Activated CD4-positive, alpha-beta T cell treated with anti-CD3 and anti-CD28 coated beads, Interleukin-2, Interleukin-4, amounts not matched to agents 100 ng/mL and 50 ng/mL, durations not matched to agents 16 hours and 8 hours (primary cell): ENCODE results near the gene SMTNL1.

Experiments
- DNase-seq: peaks from one replicate; pipeline ENCODE4 v3.0.0-alpha.2; 2020; ENCODE audit warnings: low spot score

The SMTNL1 gene

DNA sequence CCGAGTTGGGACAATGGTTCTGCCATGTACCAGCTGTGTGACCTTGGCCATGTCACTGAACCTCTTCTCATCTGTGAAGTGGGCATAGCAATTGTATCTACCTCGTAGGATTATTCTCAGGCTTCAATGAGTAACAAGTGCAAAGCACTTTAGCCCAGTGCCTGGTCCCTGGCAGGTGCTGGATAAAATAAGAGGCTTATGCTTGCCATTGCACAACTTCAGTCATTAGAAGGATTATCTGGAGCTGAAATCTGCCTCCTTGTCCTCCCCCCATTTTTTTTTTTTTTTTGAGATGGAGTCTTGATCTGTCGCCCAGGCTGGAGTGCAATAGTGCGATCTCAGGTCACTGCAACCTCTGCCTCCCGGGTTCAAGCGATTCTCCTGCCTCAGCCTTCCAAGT lies 7.2 kb downstream of the SMTNL1 start:
- DNase-seq = no peak

DNA sequence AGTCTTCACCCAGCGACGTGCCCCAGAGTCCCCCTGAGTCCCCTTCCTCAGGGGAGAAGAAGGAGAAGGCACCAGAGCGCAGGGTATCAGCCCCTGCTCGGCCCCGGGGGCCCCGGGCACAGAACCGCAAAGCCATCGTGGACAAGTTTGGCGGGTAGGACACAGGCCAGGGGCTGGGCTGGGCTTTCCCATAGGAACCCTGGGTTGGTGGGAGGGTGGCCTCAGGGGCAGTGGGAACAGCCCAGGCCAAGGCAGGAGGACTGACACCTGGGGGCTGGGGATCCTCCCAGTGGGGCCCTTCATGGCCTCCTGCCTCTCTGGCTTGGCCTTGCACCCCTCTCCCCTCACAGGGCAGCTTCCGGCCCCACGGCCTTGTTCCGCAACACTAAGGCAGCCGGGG lies 8.5 kb downstream of the SMTNL1 start:
- no peak for DNase-seq

DNA sequence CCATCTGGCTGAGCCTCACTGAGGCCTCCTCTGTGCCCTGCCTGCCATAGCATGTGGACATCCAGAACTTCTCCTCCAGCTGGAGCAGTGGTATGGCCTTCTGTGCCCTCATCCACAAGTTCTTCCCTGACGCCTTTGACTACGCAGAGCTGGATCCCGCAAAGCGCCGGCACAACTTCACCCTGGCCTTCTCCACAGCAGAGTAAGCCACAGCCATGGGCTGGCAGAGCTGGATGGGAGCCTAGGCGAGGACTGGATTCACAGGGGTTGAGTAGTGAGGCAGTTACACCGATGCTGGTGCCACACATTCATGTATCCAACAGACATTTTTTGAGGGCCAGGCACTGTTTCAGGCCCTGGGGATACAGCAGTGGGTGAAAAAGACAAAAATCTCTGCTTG lies 9.1 kb downstream of the SMTNL1 start:
- DNase-seq = no peak

DNA sequence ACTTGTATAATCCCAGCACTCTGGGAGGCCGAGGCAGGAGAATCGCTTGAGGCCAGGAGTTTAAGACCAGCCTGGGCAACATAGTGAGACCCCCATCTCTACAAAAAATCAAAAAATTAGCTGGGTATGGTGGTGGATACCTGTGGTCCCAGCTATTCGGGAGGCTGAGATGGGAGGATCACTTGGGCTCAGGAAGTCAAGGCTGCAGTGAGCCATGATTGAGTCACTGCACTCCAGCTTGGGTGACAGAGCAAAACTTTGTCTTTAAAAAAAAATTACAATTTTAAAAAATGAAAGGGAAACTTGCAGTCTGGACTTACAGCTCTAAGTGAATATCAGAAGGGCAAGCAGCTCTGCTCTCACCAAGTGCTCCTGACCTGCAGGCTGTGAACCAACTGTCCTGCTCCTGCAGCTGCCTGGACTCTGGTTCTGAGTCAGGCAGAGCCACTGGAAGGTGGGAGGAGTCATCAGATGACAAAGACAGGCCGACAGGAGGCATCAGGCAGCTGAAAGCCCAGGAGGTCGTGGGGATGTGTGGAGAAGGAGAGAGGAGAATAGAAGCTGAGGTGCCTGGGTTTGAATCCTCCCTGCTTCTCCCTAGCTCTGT lies 9.6 kb downstream of the SMTNL1 start:
- DNase-seq = peak; percentile 42

DNA sequence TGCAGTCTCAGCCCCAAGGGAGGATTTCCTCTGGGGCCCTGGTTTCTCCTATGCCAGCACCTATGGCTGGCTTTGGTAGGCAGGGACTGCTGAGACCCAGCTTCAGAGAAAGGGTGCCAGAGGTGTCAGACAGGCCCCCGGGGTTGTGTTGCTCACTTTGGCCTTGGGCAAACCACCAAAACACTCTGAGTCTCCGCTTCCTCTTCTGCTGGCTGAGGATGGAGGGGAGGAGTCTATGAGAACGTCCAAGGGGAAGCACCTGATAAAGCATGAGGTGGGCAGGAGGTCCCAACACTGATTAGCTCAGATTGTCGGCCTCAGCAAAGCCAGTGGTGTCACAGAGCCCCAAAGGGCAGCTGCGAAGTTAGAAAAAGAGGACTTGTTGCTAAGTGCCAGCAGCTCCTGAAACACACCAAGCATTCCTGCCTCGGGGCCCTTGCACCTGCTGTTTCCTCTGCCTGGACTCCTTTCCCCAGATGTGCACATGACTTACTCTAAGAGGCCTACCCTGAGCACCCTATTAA lies 10.5 kb downstream of the SMTNL1 start:
- no peak for DNase-seq

DNA sequence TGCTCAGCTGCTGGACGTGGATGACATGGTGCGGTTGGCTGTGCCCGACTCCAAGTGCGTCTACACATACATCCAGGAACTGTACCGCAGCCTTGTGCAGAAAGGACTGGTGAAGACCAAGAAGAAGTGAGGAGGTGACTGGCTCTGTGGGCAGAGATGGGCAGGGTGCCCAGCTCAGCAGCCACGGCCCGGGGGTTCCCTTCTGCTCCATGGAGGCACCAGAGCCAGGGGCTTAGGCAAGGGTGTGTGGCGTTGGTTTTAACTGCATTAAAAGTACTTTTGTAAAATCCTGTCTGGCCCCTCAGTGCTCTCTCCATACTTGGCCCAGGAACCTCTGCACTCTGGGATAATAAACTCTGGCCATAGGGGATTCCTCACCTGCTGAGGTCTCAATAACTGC lies 12.6 kb downstream of the SMTNL1 start:
- no peak for DNase-seq

DNA sequence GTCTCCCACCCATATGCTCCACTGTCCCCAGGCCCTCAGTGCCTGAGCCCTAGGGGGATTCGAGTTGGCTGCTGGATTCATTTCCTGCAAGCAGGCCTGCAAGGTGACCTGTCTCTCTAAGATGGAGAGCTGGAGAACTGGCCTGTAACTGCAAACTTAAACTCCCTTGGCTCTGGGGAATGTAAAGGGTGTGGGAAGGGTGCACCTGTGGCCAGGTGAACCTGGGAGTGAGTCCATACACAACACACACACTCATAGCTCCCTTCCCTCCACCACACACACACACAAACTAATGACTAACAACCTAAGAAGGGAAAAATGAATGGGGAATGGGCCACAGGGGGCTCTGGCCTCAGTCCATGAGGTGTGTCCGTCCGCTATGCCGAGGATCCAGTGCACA lies 14.5 kb downstream of the SMTNL1 start:
- DNase-seq = no peak

DNA sequence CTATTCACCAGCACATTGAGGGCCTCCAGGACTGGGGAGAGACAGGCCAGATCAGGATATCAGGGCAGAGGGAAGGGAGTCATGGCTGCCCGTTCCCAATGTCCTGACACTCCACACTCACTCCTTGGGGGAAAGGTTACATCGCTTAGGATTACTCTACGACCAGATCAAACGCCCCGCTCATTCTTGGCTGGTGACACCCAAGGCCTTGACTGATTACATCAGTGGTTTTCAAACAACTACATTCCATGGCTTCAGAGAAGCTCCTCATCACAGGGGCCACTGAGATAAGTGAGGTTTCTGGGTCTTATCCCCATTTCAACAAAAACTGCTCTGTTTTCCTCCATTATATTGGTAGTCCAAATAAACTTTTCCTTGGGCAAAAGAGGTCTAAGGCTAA lies 15.1 kb downstream of the SMTNL1 start:
- no peak for DNase-seq

DNA sequence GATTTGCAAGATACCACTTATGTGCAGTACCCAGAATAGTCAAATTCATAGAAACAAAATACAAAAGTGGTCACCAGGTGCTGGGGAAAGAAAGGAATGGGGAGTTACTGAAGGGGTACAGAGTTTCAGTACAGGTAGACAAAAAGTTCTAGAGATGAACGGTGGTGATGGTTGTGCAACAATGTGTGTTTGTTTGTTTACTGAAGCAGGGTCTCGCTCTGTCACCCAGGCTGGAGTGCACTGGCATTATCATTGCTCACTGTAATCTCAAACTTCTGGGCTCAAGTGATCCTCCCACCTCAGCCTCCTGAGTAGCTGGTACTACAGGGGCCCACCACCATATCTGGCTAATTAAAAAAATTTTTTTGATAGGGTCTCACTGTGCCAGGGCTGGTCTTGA lies 18.0 kb downstream of the SMTNL1 start:
- no peak for DNase-seq

DNA sequence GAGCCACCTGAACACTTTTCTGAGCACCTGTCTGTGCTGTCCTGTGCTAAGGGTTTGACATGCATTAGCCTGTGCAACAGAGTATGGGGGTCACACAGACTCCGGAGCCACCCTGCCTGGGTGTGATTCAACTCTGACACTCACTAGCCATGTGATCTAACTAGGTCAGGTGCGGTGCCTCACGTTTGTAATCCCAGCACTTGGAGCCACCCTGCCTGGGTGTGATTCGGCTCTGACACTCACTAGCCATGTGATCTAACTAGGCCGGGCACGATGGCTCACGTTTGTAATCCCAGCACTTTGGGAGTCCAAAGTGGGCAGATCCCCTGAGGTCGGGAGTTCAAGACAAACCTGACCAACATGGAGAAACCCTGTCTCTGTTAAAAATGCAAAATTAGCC lies 18.6 kb downstream of the SMTNL1 start:
- DNase-seq = no peak

DNA sequence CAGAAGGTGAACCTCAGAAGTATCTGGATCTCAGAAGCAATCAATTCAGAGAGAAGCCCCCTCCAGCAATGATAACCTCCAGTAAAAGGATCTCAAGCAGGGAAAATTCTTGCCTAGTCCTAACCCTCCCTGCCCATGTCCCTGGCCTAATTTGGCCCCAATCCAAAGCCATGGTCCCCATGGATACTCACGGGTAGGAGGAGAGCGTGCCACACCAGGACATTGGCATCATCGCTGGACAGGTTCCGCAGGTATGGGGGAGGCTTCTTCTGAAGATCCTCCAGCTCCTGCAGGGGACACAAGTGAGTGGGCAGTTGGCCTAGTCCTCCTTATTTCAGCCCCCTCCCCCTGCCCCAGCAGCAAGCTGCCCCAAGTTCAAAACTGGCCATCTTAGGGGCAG lies 22.8 kb downstream of the SMTNL1 start:
- no peak for DNase-seq

DNA sequence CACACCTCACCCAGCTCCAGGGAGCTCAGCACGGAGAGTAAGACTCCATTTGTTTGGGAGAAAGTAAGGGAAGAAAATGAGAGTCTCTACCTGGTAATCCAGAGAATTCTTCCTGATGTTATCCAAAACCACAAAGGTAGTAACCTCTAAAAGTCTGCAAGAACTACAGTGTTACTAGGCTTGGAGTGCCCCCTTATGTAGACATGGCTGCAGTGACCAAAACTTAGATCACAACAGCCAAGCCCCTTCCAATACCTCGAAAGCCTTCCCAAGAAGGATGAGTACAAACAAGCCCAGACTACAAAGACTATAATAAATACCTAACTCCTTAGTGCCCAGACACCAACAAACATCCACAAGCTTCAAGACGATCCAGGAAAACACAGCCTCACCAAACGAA lies 25.2 kb downstream of the SMTNL1 start:
- no peak for DNase-seq

DNA sequence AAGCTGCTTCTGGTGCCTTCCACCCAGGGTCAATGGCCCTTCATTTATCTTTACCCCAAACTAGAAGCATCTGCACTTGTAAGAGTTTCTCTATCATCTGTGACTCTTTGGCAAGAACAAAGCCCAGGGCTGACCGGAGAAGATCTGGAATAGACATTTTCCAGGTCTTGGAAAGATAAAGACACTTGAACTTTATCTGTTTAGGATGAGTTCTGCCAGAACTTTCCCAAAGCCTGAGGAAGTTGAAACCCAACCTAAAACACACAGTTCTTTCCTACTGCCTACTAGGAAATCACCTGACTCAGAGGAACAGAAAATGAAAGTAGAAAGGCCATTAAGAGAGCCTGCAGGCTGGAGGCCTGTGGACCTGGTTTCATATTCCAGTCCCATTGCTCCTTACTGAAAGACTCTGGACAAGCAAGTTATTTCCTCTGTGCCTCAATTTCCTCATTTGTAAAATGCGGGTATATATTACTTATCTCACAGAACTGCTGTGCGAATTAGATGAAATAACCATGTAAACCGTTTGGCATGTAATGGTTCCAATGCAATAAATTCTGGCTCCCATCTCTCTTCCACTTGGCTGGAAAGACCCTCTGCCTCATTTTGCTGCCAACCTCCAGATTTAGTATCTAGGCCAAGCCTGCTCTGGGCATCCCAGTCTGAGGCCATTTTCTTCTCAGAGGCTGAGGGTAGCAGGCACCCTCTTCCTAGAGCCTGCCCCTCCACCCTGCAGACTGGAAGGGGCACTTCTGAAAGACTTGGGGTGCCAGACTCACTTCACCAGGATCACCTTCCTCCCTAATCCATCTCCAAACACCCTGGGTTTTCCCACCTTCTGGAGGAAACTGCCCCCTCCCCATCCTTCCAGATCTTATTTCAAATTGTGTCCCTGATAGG lies 28.9 kb downstream of the SMTNL1 start:
- peak; percentile 65 for DNase-seq

DNA sequence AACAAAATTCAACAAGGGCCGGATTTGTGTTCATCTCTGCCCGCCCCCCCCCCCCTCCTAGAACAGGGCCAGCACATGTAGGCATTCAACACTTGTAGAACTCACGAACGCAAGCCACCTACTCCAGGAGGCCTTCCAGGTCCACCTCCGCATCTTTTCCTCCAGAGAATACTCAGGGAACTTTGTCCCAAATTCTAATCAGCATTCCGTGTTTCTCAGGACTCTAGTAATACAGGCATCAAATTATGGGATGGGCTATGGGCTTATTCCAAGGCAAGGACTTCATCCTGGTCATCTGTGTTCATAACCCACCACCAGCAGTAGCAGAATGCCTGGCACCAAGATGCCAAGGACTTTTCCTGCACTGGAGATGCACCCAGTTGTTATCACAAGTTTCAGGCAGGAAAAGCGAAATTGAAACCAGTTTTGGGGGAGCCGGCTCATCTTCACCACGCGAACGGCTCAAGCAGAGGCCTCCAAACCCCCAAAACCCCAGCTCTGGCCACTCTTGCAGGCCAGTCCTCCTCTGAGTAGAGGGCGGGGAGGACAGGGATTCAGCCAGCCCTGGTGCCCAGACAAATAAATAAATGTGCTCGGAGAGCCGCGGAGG lies 29.6 kb downstream of the SMTNL1 start:
- DNase-seq = peak; percentile 22

DNA sequence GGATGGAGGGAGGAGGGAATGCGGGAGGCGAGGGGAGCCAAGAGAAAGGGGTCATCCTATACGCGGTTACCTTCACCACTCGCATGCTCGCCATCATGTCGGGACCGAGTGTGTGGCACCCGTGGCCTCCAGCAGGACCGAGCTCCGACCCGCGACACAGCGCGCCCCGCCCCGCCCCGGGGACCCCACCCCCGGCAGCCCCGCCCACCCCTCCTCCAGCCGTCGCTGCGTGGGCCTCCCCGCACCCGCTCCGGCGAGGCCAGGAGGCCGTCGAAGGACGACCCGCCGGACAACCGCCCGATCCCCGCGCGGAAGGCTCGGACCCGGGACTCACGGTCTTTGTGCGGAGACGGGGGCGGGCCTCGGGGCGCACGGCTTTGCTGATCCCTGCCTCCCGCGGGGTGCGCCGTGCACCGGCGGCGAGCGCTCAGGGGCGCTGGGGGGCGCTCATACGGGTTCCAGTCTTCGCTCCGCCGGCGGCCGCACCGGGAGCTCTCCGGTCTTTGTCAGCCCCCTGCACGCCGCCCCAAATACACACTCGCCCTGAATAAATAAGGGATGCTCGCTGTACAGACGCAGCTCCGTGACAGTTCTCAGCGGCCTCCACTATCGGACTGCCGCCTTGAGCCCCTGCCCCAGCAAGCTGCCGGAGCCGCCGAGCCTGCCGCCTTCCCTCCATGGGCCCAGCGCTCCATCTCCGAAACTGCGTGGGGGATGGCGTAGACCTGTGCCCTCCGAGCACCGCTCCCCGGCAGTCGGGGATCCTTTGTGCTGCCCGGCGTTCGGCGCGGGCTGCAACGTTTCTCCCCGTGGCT lies 30.3 kb downstream of the SMTNL1 start, which contains the start of gene UBE2L6:
Gene UBE2L6 (minus strand): TSS at position 158 of the 815 bp plus-strand sequence. CDS start 61 bp downstream, at position 97.
- DNase-seq = peak; percentile 58

DNA sequence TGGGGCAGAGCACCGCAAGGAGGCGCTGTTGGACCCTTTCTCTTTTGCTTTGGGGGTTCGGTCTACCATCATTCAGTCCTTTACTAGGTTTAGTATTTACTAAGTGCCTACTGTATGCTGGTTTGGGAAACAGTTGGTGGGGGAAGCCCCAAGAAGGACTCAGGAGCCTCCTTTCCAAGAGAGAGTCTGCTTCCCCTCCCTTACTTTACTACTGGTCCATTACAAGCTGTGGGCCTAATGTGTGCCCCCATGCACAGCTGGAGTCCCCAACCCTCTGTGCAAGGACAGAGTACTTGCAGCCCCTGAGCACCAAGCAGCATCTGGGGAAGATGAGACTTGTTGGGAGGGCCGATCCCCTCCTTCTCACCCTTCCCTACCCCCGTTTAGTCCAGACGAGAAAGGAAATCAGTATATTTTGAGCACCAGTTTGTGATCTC lies 31.0 kb downstream of the SMTNL1 start:
- peak; percentile 88 for DNase-seq

DNA sequence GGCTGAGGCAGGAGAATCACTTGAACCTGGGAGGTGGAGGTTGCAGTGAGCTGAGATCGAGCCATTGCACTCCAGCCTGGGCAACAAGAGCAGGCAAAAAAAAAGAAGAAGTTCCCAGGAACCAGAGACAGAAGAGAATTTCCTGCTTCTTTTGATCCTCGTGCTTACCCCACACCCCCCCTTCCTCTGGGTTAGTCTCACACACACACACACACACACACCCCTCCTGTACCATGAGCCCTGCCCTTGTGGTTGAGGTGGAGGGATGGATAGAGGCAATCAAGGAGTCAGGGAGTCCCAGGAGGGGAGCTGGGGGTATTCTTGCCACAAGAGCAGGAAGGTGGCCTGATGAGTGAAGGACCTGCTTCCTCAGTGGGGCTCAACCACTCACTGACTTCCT lies 34.2 kb downstream of the SMTNL1 start:
- DNase-seq = no peak

DNA sequence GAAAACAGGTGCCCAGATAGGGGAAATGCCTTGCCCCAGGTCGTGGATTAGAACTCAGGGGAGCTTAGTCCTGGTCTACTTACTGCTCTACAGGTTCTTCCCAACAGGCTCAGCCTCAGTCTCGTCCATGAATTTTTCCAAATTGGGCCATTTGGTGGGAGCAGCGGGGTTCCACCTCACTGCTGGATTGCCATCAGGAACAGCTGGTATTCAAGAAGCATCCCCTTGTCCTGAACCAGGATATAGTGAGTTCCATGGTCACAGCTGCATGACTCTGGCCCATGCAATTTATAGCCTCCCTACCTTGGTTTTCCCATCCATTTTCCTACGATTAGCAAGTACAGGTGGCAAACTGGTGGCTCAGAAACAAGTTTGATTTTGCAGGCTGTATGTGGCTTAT lies 36.7 kb downstream of the SMTNL1 start:
- no peak for DNase-seq

DNA sequence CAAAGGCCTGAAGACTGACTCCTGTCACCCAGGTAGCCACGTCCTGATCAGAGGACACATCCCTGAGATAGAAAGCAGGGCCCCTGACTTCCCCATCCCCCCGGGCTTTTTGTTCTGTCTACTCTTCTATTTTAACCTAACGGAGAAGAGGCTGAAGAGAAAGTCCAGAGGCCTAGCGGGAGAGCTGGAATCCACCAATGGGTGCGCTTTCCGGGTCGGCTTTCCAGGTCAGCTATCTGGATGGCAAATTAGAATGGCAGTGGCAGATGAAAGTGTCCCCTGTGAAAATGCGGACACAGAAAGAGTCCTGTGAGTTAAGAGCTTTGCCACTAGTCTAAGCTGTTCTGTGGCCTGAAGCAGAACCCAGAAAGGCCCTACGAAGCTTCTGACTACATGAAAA lies 46.9 kb downstream of the SMTNL1 start:
- DNase-seq = no peak

DNA sequence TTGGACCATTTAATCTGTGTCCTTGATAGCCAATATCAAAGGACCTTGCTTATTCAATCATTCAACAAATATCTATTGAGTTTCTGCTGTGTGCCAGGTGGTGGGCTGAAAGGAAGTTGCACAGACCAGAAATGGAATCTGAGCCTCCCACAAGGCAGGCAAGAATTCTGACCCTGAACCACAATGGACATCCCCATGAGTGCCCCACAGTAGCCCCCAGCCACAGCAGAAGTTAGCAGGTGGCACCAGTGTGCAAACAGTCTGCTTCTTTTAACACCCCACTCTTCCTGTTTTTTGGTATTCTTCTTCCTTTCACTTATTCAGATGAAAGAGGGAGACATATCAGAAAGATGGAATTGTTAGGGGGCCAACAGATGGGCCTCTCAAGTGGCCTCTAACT lies 47.9 kb downstream of the SMTNL1 start:
- no peak for DNase-seq

DNA sequence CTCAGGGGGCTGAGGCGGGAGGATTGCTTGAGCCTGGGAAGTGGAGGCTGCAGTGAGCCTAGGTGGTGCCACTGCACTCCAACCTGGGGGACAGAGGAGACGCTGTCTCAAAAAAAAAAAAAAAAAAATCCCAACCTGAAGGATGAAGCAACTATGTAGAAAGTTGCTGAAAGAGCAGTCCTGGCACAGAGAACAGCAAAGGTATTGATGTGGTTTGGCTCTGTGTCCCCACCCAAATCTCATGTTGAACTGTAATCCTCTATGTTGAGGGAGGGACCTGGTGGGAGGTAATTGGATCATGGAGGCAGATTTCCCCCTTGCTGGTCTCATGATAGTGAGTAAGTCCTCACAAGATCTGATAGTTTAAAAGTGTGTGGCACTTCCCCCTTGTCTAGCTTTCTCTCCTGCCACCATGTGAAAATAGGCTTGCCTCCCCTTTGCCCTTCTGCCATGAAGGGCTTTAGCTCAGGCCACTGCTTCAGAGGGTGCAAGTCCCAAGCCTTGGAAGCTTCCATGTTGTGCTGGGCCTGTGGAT lies 49.4 kb downstream of the SMTNL1 start:
- no peak for DNase-seq
